HCT116 (cell line): ENCODE results near the gene MPV17.

ENCODE experiments used
- CTCF ChIP-seq, 3 experiments: fragments of 200-600 bp in 1 of 3; sonication (generic) in 1 of 3; IDR thresholded peaks in 2 of 3; conservative IDR thresholded peaks in 1 of 3; 2 replicates each; pipeline ENCODE4 v1.5.1; 2012 to 2017; ENCODE audit warnings: low read depth in 2 of 3, low read length in 2 of 3, antibody characterized with exemption in 1 of 3, borderline replicate concordance in 1 of 3, control low read depth in 1 of 3, mild to moderate bottlenecking in 1 of 3, mixed read lengths in 1 of 3, mixed run types in 1 of 3, moderate library complexity in 1 of 3; ENCODE audit not compliant: insufficient read depth in 1 of 3
- EGR1 ChIP-seq: IDR thresholded peaks from 2 replicates; pipeline ENCODE4 v1.6.1; 2012; ENCODE audit warnings: low read depth
- ELF1 ChIP-seq: IDR thresholded peaks from 2 replicates; pipeline ENCODE4 v1.6.1; 2012; ENCODE audit warnings: low read depth, borderline replicate concordance
- EZH2 ChIP-seq: fragments of 200-600 bp; sonication (generic); IDR thresholded peaks from 2 replicates; pipeline ENCODE4 v1.6.1; 2017; ENCODE audit warnings: antibody characterized with exemption, mixed run types
- EZH2phosphoT487 ChIP-seq: fragments of 200-600 bp; IDR thresholded peaks from 2 replicates; pipeline ENCODE4 v1.6.1; 2018; ENCODE audit warnings: antibody characterized with exemption, borderline replicate concordance
- FOSL1 ChIP-seq: IDR thresholded peaks from 2 replicates; pipeline ENCODE4 v1.6.1; 2012; ENCODE audit warnings: low read depth
- JUND ChIP-seq: IDR thresholded peaks from 2 replicates; pipeline ENCODE4 v1.6.1; 2012
- MAX ChIP-seq: IDR thresholded peaks from 2 replicates; pipeline ENCODE4 v1.6.1; 2012
- POLR2A ChIP-seq: IDR thresholded peaks from 2 replicates; pipeline ENCODE4 v1.7.0; 2011; ENCODE audit warnings: borderline replicate concordance; ENCODE audit not compliant: insufficient read depth, insufficient read length; ENCODE audit errors: extremely low read depth
- POLR2AphosphoS5 ChIP-seq: IDR thresholded peaks from 2 replicates; pipeline ENCODE4 v1.6.1; 2011; ENCODE audit warnings: mild to moderate bottlenecking, low read depth, low read length, moderate library complexity
- RAD21 ChIP-seq: IDR thresholded peaks from 2 replicates; pipeline ENCODE4 v1.6.1; 2012; ENCODE audit warnings: low read depth, mild to moderate bottlenecking
- SP1 ChIP-seq: IDR thresholded peaks from 2 replicates; pipeline ENCODE4 v1.6.1; 2012; ENCODE audit warnings: low read depth
- ZFX ChIP-seq: fragments of 450-650 bp; IDR thresholded peaks from 2 replicates; pipeline ENCODE4 v1.6.1; 2017

DNA sequence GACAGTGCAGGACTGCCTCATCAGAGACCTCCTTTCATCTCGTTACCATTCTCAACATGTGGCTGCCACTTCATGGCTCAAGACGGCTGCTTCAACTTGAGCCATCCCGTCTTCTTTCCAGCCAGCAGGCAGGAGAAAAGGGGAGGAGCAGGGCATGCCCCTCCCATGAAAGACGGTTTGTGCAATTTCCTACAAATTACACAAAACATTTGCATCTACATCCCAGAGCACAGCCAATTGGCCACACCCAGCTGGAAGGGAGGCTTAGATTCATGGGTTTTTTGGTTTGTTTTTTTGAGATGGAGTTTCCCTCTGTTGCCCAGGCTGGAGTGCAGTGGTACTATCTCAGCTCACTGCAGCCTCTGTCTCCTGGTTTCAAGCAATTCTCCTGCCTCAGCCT, 26.4 kb downstream of the MPV17 start:
- TF ChIP-seq CTCF (IDR thresholded peaks at IDR 0.05 in 2 of 3, conservative IDR thresholded peaks at IDR 0.05 in 1 of 3; ENCODE audit: borderline replicate concordance in 1 of 3, insufficient read depth in 1 of 3, low read depth in 2 of 3, low read length in 2 of 3) (no peak), RAD21 (no peak), FOSL1 (no peak), EGR1 (no peak), MAX (no peak), POLR2A (no peak), POLR2AphosphoS5 (no peak), EZH2 (no peak), JUND (no peak), SP1 (no peak), ELF1 (no peak), ZFX (no peak), EZH2phosphoT487 (no peak)
